ENCODE results near the gene ZNF132.

ZNF132 gene

DNA sequence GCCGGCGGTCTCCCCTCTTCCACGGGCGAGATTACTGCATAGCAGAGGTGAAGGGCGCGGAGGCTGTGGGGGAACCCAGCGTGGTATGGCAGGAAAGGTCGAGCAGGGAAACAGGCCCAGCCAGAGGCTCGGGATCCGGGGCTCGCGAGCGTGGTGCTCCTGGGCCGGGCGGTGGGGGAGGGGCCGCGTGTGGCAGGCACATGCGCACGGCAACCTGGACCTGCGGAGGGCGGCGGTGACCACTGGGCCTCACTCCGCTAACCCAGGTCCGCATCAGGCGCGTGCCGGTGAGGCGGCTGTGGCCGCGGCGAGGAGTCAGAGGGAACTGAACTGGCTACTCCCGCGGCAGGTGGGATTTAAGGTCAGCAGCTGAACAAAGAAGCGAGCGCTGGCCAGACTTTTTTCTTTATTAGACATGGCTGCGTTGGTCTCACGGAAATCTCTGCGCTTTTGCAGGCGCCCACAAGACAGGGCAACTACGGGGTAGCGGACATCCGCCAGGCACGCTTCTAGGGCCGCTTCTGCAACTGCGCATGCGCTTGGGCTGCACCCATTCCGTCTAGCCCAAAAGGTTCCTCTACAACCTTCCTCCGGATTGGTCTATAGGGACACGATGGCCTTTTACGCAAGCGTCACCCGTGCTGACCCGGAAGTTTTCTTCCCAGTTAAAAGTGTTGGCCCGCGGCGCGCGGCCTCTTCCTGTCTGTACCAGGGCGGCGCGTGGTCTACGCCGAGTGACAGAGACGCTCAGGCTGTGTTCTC, 53.2 kb downstream of the ZNF132 start, which contains the start of gene RPS5:
RPS5 (plus strand) TSS at position 694 of the 762 bp plus-strand sequence. CDS start 869 bp downstream, outside the sequence.
- DNase-seq (ENCODE audit: low spot score): peak; percentile 99

- DNase-seq (ENCODE audit: low spot score): peak; percentile 39
These were observed 53.9 kb downstream of the ZNF132 start for GRCh38 chr19:58385891-58386575.

- no peak for DNase-seq (ENCODE audit: low spot score)
These were observed 54.6 kb downstream of the ZNF132 start for GRCh38 chr19:58385313-58385890.

- DNase-seq (ENCODE audit: low spot score): no peak
These were observed 56.9 kb downstream of the ZNF132 start for GRCh38 chr19:58382997-58383603.

Data from activated CD4-positive, alpha-beta T cell treated with anti-CD3 and anti-CD28 coated beads, Interleukin-2, Interleukin-4, amounts not matched to agents 100 ng/mL and 50 ng/mL, durations not matched to agents 16 hours and 8 hours (primary cell).